Suprapubic skin (tissue), 4 donors: Measurements from ENCODE around the gene ASS1. TPM values are rescaled to one million over a fixed set of nuclear protein-coding genes. Genes with fewer than 3 reads are reported as not detected.

Source experiments
- DNase-seq, 2 donors: peaks; one replicate each; pipeline ENCODE4 v3.0.0-alpha.2; 2019; ENCODE audit warnings: low spot score in 2 of 2
- H3K27ac ChIP-seq: fragments of 200-600 bp; sonication (generic); one replicate; pipeline ENCODE4 v1.5.1; 2019
- H3K27me3 ChIP-seq: fragments of 200-600 bp; sonication (generic); one replicate; pipeline ENCODE4 v1.5.1; 2019
- H3K36me3 ChIP-seq: fragments of 200-600 bp; sonication (generic); one replicate; pipeline ENCODE4 v1.5.1; 2019
- H3K4me1 ChIP-seq: fragments of 200-600 bp; sonication (generic); one replicate; pipeline ENCODE4 v1.5.1; 2019
- H3K4me3 ChIP-seq: fragments of 200-600 bp; sonication (generic); one replicate; pipeline ENCODE4 v1.5.1; 2019; ENCODE audit warnings: mild to moderate bottlenecking
- H3K9me3 ChIP-seq: fragments of 200-600 bp; sonication (generic); one replicate; pipeline ENCODE4 v1.5.1; 2019
- EP300 ChIP-seq: sonication (generic); formaldehyde crosslinking; IDR thresholded peaks from one replicate; pipeline ENCODE4 v1.6.1; 2017; ENCODE audit warnings: antibody characterized with exemption
- POLR2A ChIP-seq, 2 donors: fragments of 450-650 bp; IDR thresholded peaks; one replicate each; pipeline ENCODE4 v1.6.1; 2017; ENCODE audit warnings: antibody characterized with exemption in 2 of 2, mild to moderate bottlenecking in 2 of 2, moderate library complexity in 2 of 2
- POLR2AphosphoS5 ChIP-seq, 3 donors: sonication (generic); formaldehyde crosslinking; IDR thresholded peaks; one replicate each; pipeline ENCODE4 v1.6.1; 2017; ENCODE audit warnings: antibody characterized with exemption in 3 of 3
- WGBS: methylation state at CpG from one replicate; pipeline ENCODE4 v1.1.5; 2018; 5-methylcytosine and 5-hydroxymethylcytosine counted together
- total RNA-seq, 4 donors: library from RNA; depleted of rRNA; stranded (reverse); fragments of >200 nt; gene quantifications; one replicate each; pipeline ENCODE4 v1.1.0, GENCODE V29; 2016
- TF ChIP-seq, protein P1 (sequence below), 2 donors: fragments of 200-600 bp in 1 of 2; fragments of 450-650 bp in 1 of 2; sonication (generic) in 1 of 2; IDR thresholded peaks; one replicate each; pipeline ENCODE4 v1.5.1; 2016 to 2019; ENCODE audit warnings: antibody characterized with exemption in 2 of 2, mild to moderate bottlenecking in 1 of 2, moderate library complexity in 1 of 2

Gene ASS1
- total RNA-seq, 4 donors from 2014 or later, result 107 to 225 (median 163) TPM

DNA sequence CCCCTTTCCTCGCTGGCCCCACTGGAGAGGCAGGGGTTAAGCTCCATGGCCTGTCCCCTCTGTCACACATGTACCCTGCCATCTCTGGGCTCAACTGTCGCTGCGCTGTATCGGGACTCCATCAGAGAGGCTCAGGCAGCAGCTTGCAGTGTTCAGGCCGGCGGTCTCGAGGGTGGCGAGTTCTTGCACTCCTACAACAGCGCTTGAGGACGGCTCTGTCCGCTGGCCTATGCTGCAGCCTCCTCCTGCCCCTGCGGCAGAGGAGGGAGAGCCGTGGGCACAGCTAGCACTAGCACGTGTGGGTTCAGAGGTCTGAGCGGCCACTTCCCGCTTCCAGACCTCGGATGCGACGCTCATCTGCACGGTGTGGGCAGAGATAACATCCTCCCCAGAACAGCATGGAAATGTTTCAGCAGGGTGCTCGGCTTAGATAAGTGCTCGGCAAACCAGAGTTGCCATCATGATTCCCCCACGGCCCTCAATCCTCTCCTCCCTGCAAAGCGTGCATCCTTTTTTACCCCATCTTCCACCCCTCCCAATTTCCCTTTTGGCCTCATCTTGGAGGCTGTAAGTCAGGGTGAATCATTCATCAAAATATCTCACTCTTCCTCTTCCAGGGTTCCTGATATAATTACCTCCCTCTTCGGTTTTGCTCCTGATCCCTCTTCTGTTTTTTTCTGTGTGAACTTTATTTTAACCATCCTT is 92.7 kb downstream of the ASS1 start:
- Histone ChIP-seq H3K4me1 (peaks cover 27% of the 10 kb centered on the region), H3K4me3 (no peak overlapping the region), H3K36me3 (no peaks in the 10 kb centered on the region), H3K27me3 (peaks cover 85% of the 10 kb centered on the region), H3K27ac (no peak overlapping the region), H3K9me3 (no peaks in the 10 kb centered on the region)
- TF ChIP-seq EP300, result no peak
- TF ChIP-seq, protein P1, sequence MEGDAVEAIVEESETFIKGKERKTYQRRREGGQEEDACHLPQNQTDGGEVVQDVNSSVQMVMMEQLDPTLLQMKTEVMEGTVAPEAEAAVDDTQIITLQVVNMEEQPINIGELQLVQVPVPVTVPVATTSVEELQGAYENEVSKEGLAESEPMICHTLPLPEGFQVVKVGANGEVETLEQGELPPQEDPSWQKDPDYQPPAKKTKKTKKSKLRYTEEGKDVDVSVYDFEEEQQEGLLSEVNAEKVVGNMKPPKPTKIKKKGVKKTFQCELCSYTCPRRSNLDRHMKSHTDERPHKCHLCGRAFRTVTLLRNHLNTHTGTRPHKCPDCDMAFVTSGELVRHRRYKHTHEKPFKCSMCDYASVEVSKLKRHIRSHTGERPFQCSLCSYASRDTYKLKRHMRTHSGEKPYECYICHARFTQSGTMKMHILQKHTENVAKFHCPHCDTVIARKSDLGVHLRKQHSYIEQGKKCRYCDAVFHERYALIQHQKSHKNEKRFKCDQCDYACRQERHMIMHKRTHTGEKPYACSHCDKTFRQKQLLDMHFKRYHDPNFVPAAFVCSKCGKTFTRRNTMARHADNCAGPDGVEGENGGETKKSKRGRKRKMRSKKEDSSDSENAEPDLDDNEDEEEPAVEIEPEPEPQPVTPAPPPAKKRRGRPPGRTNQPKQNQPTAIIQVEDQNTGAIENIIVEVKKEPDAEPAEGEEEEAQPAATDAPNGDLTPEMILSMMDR (IDR thresholded peaks at IDR 0.05), result no peak
- no peak for TF ChIP-seq POLR2AphosphoS5 (IDR thresholded peaks at IDR 0.05)
- TF ChIP-seq POLR2A (IDR thresholded peaks at IDR 0.05), result no peak
- WGBS, result 26% methylated on average over 15 of the region's 25 CpGs
- no peak for DNase-seq

DNA sequence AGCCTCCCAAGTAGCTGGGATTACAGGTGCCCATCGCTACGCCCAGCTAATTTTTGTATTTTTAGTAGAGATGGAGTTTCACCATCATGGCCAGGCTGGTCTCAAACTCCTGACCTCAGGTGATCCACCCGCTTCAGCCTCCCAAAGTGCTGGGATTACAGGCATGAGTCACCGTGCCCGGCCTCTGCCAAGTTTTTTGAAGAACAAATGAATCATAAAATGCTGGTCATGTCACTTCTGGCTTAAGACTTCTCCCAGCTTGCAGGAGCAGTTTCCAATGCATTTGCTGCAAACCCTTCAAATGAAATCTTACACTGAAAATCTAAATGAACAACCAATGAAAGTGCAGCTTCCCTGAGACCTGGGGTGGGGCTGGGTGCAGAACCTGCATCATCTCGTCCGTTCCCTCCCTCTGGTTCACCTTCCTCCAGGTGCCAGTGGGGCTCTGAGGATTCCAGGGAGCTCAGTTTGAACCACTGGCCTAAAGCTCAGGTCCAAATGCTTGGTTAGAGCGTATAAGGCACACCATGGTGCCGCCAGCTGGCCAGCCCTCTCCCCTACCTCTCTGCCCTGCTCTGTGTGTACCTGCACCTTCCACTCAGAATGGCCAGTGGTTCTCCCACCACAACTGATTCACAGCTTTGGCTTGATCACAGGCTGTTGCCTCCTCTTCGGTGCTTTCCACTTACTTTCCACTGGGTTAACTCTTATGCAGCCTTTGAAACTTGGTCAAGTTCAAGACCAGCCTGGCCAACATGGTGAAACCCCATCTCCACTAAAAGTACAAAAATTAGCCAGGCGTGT is 94.9 kb downstream of the ASS1 start:
- Histone ChIP-seq H3K9me3 (no peaks in the 10 kb centered on the region), H3K4me3 (no peak overlapping the region), H3K4me1 (peaks cover 27% of the 10 kb centered on the region), H3K27ac (peak overlapping the region; percentile 34), H3K27me3 (peaks cover 80% of the 10 kb centered on the region), H3K36me3 (no peaks in the 10 kb centered on the region)
- TF ChIP-seq EP300 (no peak), POLR2A (IDR thresholded peaks at IDR 0.05) (no peak), POLR2AphosphoS5 (IDR thresholded peaks at IDR 0.05) (no peak)
- TF ChIP-seq, protein P1 (IDR thresholded peaks at IDR 0.05), result no peak
- WGBS, result 50% methylated on average over 11 of the region's 11 CpGs
- no peak for DNase-seq

DNA sequence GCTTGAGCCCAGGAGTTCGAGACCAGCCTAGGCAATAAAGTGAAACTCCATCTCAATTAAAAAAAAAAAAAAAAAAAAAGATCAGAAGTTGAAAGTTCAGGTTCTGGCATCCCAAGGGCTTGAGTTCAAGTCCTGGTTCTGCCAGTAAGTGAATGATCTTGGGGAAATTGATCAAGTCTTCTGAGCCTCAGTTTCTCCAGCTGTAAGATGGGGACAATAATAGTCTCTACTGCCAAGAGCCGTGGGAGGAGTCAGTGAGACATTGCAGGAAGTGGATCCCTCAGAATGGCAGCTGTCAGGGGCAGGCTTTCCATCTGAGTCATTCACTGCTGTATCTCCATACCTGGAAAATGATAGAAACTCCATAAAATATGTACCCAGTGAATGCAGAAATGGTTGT is 96.8 kb downstream of the ASS1 start:
- no peak overlapping the region for H3K27ac ChIP-seq
- H3K4me1 ChIP-seq, result peaks cover 15% of the 10 kb centered on the region
- WGBS, result 62% methylated on average over 2 of the region's 2 CpGs
- no peaks in the 10 kb centered on the region for H3K9me3 ChIP-seq
- no peak for DNase-seq
- peaks cover 61% of the 10 kb centered on the region for H3K27me3 ChIP-seq
- no peak overlapping the region for H3K4me3 ChIP-seq
- TF ChIP-seq EP300 (no peak), POLR2AphosphoS5 (IDR thresholded peaks at IDR 0.05) (no peak), POLR2A (IDR thresholded peaks at IDR 0.05) (no peak)
- TF ChIP-seq, protein P1 (IDR thresholded peaks at IDR 0.05), result no peak
- H3K36me3 ChIP-seq, result no peaks in the 10 kb centered on the region

DNA sequence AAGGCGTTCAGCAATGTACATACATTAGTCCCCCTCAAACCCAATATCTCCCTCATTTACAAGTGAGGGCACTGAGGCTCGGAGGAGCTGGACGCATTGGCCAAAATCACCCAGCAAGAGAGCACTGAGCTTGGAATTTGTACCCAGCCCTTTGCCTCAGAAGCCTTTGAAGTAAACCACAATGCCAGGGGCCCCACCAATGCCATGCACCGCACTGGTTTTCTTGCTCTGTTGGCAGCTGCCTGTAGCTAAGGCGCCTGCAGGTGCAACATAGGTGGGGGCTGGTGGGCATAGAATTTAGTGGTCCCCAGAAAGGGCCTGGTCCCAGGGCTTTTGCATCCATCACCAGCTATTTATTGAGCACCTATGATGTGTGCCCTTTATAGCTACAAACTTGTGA is 97.3 kb downstream of the ASS1 start:
- Histone ChIP-seq H3K27me3 (peaks cover 56% of the 10 kb centered on the region), H3K4me3 (no peak overlapping the region), H3K4me1 (peaks cover 11% of the 10 kb centered on the region), H3K9me3 (no peaks in the 10 kb centered on the region), H3K27ac (no peak overlapping the region), H3K36me3 (no peaks in the 10 kb centered on the region)
- no peak for DNase-seq
- WGBS, result 63% methylated on average over 4 of the region's 5 CpGs
- TF ChIP-seq POLR2A (IDR thresholded peaks at IDR 0.05) (no peak), EP300 (no peak)
- TF ChIP-seq, protein P1 (IDR thresholded peaks at IDR 0.05), result no peak
